SU-DHL-6 (cell line): ENCODE data around the gene PIGN.

Experiments used
- H2AFZ ChIP-seq: fragments of 200-600 bp; sonication (generic); 2 replicates; pipeline ENCODE4 v1.6.1; 2014; ENCODE audit warnings: low read depth, mild to moderate bottlenecking, moderate library complexity, mixed read lengths, antibody characterized with exemption, low read length; ENCODE audit not compliant: severe bottlenecking
- H3F3A ChIP-seq: fragments of 200-600 bp; shearing (Covaris generic); 2 replicates; pipeline ENCODE4 v1.6.0; 2016; ENCODE audit warnings: antibody characterized with exemption, mild to moderate bottlenecking; ENCODE audit not compliant: insufficient read depth
- H3K27ac ChIP-seq: fragments of 200-600 bp; sonication (generic); 2 replicates; pipeline ENCODE4 v1.5.1; 2016; ENCODE audit warnings: low read depth, mild to moderate bottlenecking, low read length, moderate library complexity, mixed read lengths
- H3K27me3 ChIP-seq: fragments of 200-600 bp; sonication (generic), shearing (Covaris generic); 2 replicates; pipeline ENCODE4 v1.6.0; 2014; ENCODE audit warnings: mild to moderate bottlenecking, low read length
- H3K36me3 ChIP-seq: fragments of 200-600 bp; sonication (generic); 2 replicates; pipeline ENCODE4 v1.6.1; 2014; ENCODE audit warnings: mild to moderate bottlenecking, low read length, mixed read lengths
- H3K4me2 ChIP-seq: fragments of 300-600, 200-600 bp; shearing (Covaris generic), sonication (generic); 2 replicates; pipeline ENCODE4 v1.6.0; 2014; ENCODE audit warnings: low read length, low read depth, mild to moderate bottlenecking; ENCODE audit not compliant: poor library complexity, severe bottlenecking
- H3K4me3 ChIP-seq: fragments of 200-600 bp; sonication (generic); 2 replicates; pipeline ENCODE4 v1.5.1; 2014; ENCODE audit warnings: antibody characterized with exemption, low read length, mild to moderate bottlenecking, mixed read lengths; ENCODE audit not compliant: insufficient read depth, poor library complexity, severe bottlenecking
- H3K79me2 ChIP-seq: fragments of 200-600 bp; sonication (generic); 2 replicates; pipeline ENCODE4 v1.6.1; 2014; ENCODE audit warnings: mild to moderate bottlenecking, low read length, moderate library complexity; ENCODE audit not compliant: insufficient read depth
- H3K9ac ChIP-seq: fragments of 200-600 bp; sonication (generic); 2 replicates; pipeline ENCODE4 v1.7.0; 2014; ENCODE audit warnings: mild to moderate bottlenecking, low read length
- H3K9me2 ChIP-seq: fragments of 200-600 bp; sonication (generic); replicated peaks from 2 replicates; pipeline ENCODE4 v1.6.1; 2014; ENCODE audit warnings: low read length; ENCODE audit not compliant: insufficient read depth
- H3K9me3 ChIP-seq: fragments of 200-600 bp; sonication (generic); 2 replicates; pipeline ENCODE4 v1.6.1; 2014; ENCODE audit warnings: low read length, mixed read lengths; ENCODE audit not compliant: insufficient read depth
- H4K20me1 ChIP-seq: fragments of 200-600 bp; sonication (generic); 2 replicates; pipeline ENCODE4 v1.6.1; 2014; ENCODE audit warnings: low read depth, mild to moderate bottlenecking, antibody characterized with exemption, low read length, moderate library complexity, mixed read lengths
- CTCF ChIP-seq: fragments of 200-600 bp; sonication (generic); IDR thresholded peaks from one replicate; pipeline ENCODE4 v1.5.1; 2017; ENCODE audit warnings: antibody characterized with exemption, mild to moderate bottlenecking, low read length, moderate library complexity; ENCODE audit not compliant: insufficient read depth, poor library complexity, severe bottlenecking
- EZH2phosphoT487 ChIP-seq: fragments of 200-600 bp; sonication (generic), shearing (Covaris generic); conservative IDR thresholded peaks from 2 replicates; pipeline ENCODE4 v1.6.1; 2018; ENCODE audit warnings: mild to moderate bottlenecking, antibody characterized with exemption, low read length, moderate library complexity, mixed read lengths

Gene PIGN

GRCh38 chr18:62186774-62187542 lies at the start of gene PIGN, which contains the start of gene RELCH:
TSS of gene PIGN (minus strand) at chr18:62187056. CDS start at chr18:62161353, 25,703 bp downstream.
TSS of gene RELCH (plus strand) at chr18:62187255. CDS start at chr18:62187506, 251 bp downstream.
- Histone ChIP-seq H3K9me3 (no peaks in the 10 kb centered on the region), H3K79me2 (peaks cover 93% of the 10 kb centered on the region), H3K4me3 (peak within 1 kb of the TSS; percentile 98), H4K20me1 (peaks cover 20% of the 10 kb centered on the region), H3K27ac (peak within 1 kb of the TSS; percentile 60), H3F3A (peaks cover 11% of the 10 kb centered on the region; the same call in 1 of the 2 replicates), H3K27me3 (no peaks in the 10 kb centered on the region), H2AFZ (peak within 1 kb of the TSS; percentile 95), H3K9ac (peak within 1 kb of the TSS; percentile 87), H3K9me2 (no peaks in the 10 kb centered on the region), H3K4me2 (peak within 1 kb of the TSS; percentile 82), H3K36me3 (peaks cover 14% of the 10 kb centered on the region; the same call in 1 of the 2 replicates)
- TF ChIP-seq EZH2phosphoT487 (no peak), CTCF (no peak)

GRCh38 chr18:62236252-62236651 lies 49.4 kb upstream of the PIGN start:
- no peak for TF ChIP-seq EZH2phosphoT487
- TF ChIP-seq CTCF = no peak
- Histone ChIP-seq H3K9me3 (no peaks in the 10 kb centered on the region), H3K4me2 (no peak overlapping the region), H3K79me2 (no peaks in the 10 kb centered on the region), H3K9me2 (no peaks in the 10 kb centered on the region), H3K4me3 (no peak overlapping the region), H3F3A (no peaks in the 10 kb centered on the region; the same call in 1 of the 2 replicates), H3K36me3 (peaks cover 76% of the 10 kb centered on the region), H3K9ac (no peak overlapping the region), H3K27me3 (no peaks in the 10 kb centered on the region), H2AFZ (no peak overlapping the region), H4K20me1 (no peaks in the 10 kb centered on the region; the same call in 1 of the 2 replicates), H3K27ac (no peak overlapping the region)

- TF ChIP-seq CTCF (no peak), EZH2phosphoT487 (no peak)
- Histone ChIP-seq H4K20me1 (no peaks in the 10 kb centered on the region), H3K27ac (no peak overlapping the region), H3K9ac (no peak overlapping the region), H3K27me3 (no peaks in the 10 kb centered on the region), H3K9me3 (no peaks in the 10 kb centered on the region), H3K36me3 (peaks cover 95% of the 10 kb centered on the region), H3K9me2 (no peaks in the 10 kb centered on the region), H3K79me2 (peaks cover 2% of the 10 kb centered on the region; the same call in 1 of the 2 replicates), H2AFZ (no peak overlapping the region), H3K4me3 (no peak overlapping the region), H3F3A (peaks cover 8% of the 10 kb centered on the region; the same call in 1 of the 2 replicates), H3K4me2 (no peak overlapping the region)
Measured at GRCh38 chr18:62226047-62226446, 39.2 kb upstream of the PIGN start.
